ENCODE measurements around the gene OR10J1.

DNA sequence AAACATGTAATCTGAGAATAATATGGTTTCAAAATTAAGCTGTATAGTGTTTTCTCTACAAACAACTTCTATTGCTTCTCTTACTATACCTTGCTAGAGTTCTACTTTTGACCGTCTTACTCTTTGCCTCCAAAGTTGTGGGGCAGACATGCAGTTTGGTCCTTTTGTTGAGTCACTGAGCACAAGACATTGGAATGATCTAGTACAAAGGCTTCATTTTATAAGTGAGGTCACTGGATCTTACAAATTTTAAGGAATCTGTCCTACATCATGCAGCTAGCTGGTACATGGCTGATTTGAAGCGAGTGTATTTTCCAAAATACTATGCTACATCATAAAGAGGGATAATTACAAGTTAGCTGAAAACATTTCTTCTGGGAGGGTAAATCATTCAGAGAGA lies 28.8 kb downstream of the OR10J1 start:
- no peak for TF ChIP-seq POLR2A (IDR thresholded peaks at IDR 0.05; ENCODE audit: low read length)
- TF ChIP-seq GATA1 (IDR thresholded peaks at IDR 0.05; ENCODE audit: low read depth, low read length), result no peak
